Activated naive CD8-positive, alpha-beta T cell (primary cell): ENCODE measurements around the gene HLX.

Source experiments
- H3K27ac Mint-ChIP-seq: one replicate; pipeline ENCODE4 v1.8.0; 2021; ENCODE audit warnings: mixed read lengths
- H3K27me3 Mint-ChIP-seq: one replicate; pipeline ENCODE4 v1.8.0; 2021; ENCODE audit warnings: mixed read lengths
- H3K36me3 Mint-ChIP-seq: one replicate; pipeline ENCODE4 v1.8.0; 2021; ENCODE audit warnings: mixed read lengths
- H3K4me1 Mint-ChIP-seq: one replicate; pipeline ENCODE4 v1.8.0; 2021; ENCODE audit warnings: low read depth, mixed read lengths
- H3K4me3 Mint-ChIP-seq: one replicate; pipeline ENCODE4 v1.8.0; 2021; ENCODE audit warnings: mild to moderate bottlenecking, mixed read lengths
- H3K9me3 Mint-ChIP-seq: one replicate; pipeline ENCODE4 v1.8.0; 2021; ENCODE audit warnings: low read depth, mixed read lengths

The HLX gene

GRCh38 chr1:220921498-220921897 lies 42.3 kb downstream of the HLX start:
- Mint-ChIP-seq H3K36me3 (no peaks in the 10 kb centered on the region), H3K27me3 (peaks cover 13% of the 10 kb centered on the region), H3K27ac (no peak overlapping the region), H3K4me3 (no peak overlapping the region), H3K9me3 (no peaks in the 10 kb centered on the region), H3K4me1 (no peaks in the 10 kb centered on the region)

GRCh38 chr1:220921971-220922635 lies 42.9 kb downstream of the HLX start:
- H3K9me3 Mint-ChIP-seq, result no peaks in the 10 kb centered on the region
- H3K36me3 Mint-ChIP-seq, result no peaks in the 10 kb centered on the region
- H3K4me1 Mint-ChIP-seq, result no peaks in the 10 kb centered on the region
- H3K4me3 Mint-ChIP-seq, result no peak overlapping the region
- no peak overlapping the region for H3K27ac Mint-ChIP-seq
- peaks cover 9% of the 10 kb centered on the region for H3K27me3 Mint-ChIP-seq

- H3K4me1 Mint-ChIP-seq, result no peaks in the 10 kb centered on the region
- H3K4me3 Mint-ChIP-seq, result no peak overlapping the region
- H3K27ac Mint-ChIP-seq, result no peak overlapping the region
- H3K9me3 Mint-ChIP-seq, result no peaks in the 10 kb centered on the region
- peaks cover 10% of the 10 kb centered on the region for H3K27me3 Mint-ChIP-seq
- H3K36me3 Mint-ChIP-seq, result no peaks in the 10 kb centered on the region
These were observed 43.7 kb downstream of the HLX start for GRCh38 chr1:220922951-220923350.

GRCh38 chr1:220924331-220924970 lies 45.2 kb downstream of the HLX start:
- Mint-ChIP-seq H3K36me3 (no peaks in the 10 kb centered on the region), H3K9me3 (no peaks in the 10 kb centered on the region), H3K27me3 (peaks cover 10% of the 10 kb centered on the region), H3K4me3 (no peak overlapping the region), H3K27ac (no peak overlapping the region), H3K4me1 (no peaks in the 10 kb centered on the region)

GRCh38 chr1:220925707-220926106 lies 46.5 kb downstream of the HLX start:
- no peaks in the 10 kb centered on the region for H3K4me1 Mint-ChIP-seq
- H3K27ac Mint-ChIP-seq, result no peak overlapping the region
- no peaks in the 10 kb centered on the region for H3K36me3 Mint-ChIP-seq
- peaks cover 11% of the 10 kb centered on the region for H3K27me3 Mint-ChIP-seq
- H3K4me3 Mint-ChIP-seq, result no peak overlapping the region
- no peaks in the 10 kb centered on the region for H3K9me3 Mint-ChIP-seq

- H3K4me3 Mint-ChIP-seq, result no peak overlapping the region
- H3K9me3 Mint-ChIP-seq, result no peaks in the 10 kb centered on the region
- H3K27ac Mint-ChIP-seq, result no peak overlapping the region
- no peaks in the 10 kb centered on the region for H3K4me1 Mint-ChIP-seq
- H3K36me3 Mint-ChIP-seq, result no peaks in the 10 kb centered on the region
- H3K27me3 Mint-ChIP-seq, result peaks cover 12% of the 10 kb centered on the region
These were observed 46.9 kb downstream of the HLX start for GRCh38 chr1:220926146-220926545.

- H3K9me3 Mint-ChIP-seq, result no peaks in the 10 kb centered on the region
- no peaks in the 10 kb centered on the region for H3K4me1 Mint-ChIP-seq
- no peaks in the 10 kb centered on the region for H3K36me3 Mint-ChIP-seq
- H3K4me3 Mint-ChIP-seq, result no peak overlapping the region
- H3K27ac Mint-ChIP-seq, result no peak overlapping the region
- peaks cover 9% of the 10 kb centered on the region for H3K27me3 Mint-ChIP-seq
These were observed 48.2 kb downstream of the HLX start for GRCh38 chr1:220927442-220927841.

GRCh38 chr1:220928320-220928719 lies 49.1 kb downstream of the HLX start:
- H3K27me3 Mint-ChIP-seq, result peaks cover 9% of the 10 kb centered on the region
- no peaks in the 10 kb centered on the region for H3K36me3 Mint-ChIP-seq
- H3K4me3 Mint-ChIP-seq, result no peak overlapping the region
- H3K9me3 Mint-ChIP-seq, result no peaks in the 10 kb centered on the region
- H3K4me1 Mint-ChIP-seq, result no peaks in the 10 kb centered on the region
- H3K27ac Mint-ChIP-seq, result no peak overlapping the region

GRCh38 chr1:220928725-220929300 lies 49.6 kb downstream of the HLX start:
- Mint-ChIP-seq H3K4me3 (no peak overlapping the region), H3K4me1 (no peaks in the 10 kb centered on the region), H3K27me3 (peaks cover 6% of the 10 kb centered on the region), H3K9me3 (no peaks in the 10 kb centered on the region), H3K36me3 (no peaks in the 10 kb centered on the region), H3K27ac (no peak overlapping the region)

GRCh38 chr1:220929304-220929703 lies 50.1 kb downstream of the HLX start:
- Mint-ChIP-seq H3K36me3 (no peaks in the 10 kb centered on the region), H3K4me3 (no peak overlapping the region), H3K4me1 (no peaks in the 10 kb centered on the region), H3K9me3 (no peaks in the 10 kb centered on the region), H3K27me3 (peaks cover 6% of the 10 kb centered on the region), H3K27ac (no peak overlapping the region)
